ENCODE results near the gene HSD11B2. TPM values are rescaled to one million over a fixed set of nuclear protein-coding genes. Genes with fewer than 3 reads are reported as not detected.

HSD11B2 gene
- total RNA-seq, 1 experiment from 2014 or later: 33.5 TPM

GRCh38 chr16:67482233-67482924 is 51.5 kb downstream of the HSD11B2 start:
- Histone ChIP-seq H4K8ac (replicated peaks; ENCODE audit: insufficient read length, low read depth, low read length) (no peak overlapping the region), H2BK20ac (ENCODE audit: low read depth, low read length, poor library complexity, severe bottlenecking) (no peak overlapping the region), H2BK5ac (ENCODE audit: insufficient read length, low read length) (no peak overlapping the region), H2BK12ac (ENCODE audit: insufficient read length, low read depth, low read length) (no peak overlapping the region), H2BK120ac (ENCODE audit: low read depth, low read length, poor library complexity, severe bottlenecking) (no peak overlapping the region), H3K56ac (ENCODE audit: insufficient read length, low read depth, low read length) (no peak overlapping the region), H3K4me1 (ENCODE audit: insufficient read depth, low read length) (no peaks in the 10 kb centered on the region; the same call in 1 of the 2 replicates), H3K23me2 (ENCODE audit: insufficient read length, low read depth, low read length, poor library complexity, severe bottlenecking) (peaks cover 6% of the 10 kb centered on the region), H3K18ac (ENCODE audit: insufficient read length, low read depth, low read length) (no peak overlapping the region), H3K4me2 (ENCODE audit: insufficient read depth, insufficient read length, low read length) (no peak overlapping the region), H3T11ph (ENCODE audit: low read length) (no peak overlapping the region), H2AK5ac (ENCODE audit: insufficient read length, low read length) (no peak overlapping the region), H3K27ac (ENCODE audit: insufficient read length, low read depth, low read length) (no peak overlapping the region), H2AFZ (ENCODE audit: low read length) (no peak overlapping the region), H3K9me3 (ENCODE audit: control insufficient read depth, low read depth, low read length) (no peaks in the 10 kb centered on the region), H3K9ac (ENCODE audit: extremely low read depth, insufficient read length, low read length) (no peak overlapping the region), H3K79me1 (ENCODE audit: insufficient read depth, low read depth, low read length, poor library complexity, severe bottlenecking) (no peaks in the 10 kb centered on the region), H2BK15ac (ENCODE audit: low read depth, low read length) (no peak overlapping the region), H3K14ac (ENCODE audit: insufficient read depth, low read length) (no peak overlapping the region), H3K4ac (ENCODE audit: low read depth, low read length) (no peak overlapping the region), H4K5ac (ENCODE audit: insufficient read length, low read depth, low read length) (no peak overlapping the region), H4K20me1 (ENCODE audit: control insufficient read depth, insufficient read depth, insufficient read length) (no peaks in the 10 kb centered on the region), H3K79me2 (ENCODE audit: insufficient read depth, low read length) (peaks cover 1% of the 10 kb centered on the region; the same call in 1 of the 2 replicates), H3K23ac (ENCODE audit: insufficient read length, low read depth, low read length) (no peak overlapping the region), H3K27me3 (ENCODE audit: insufficient read depth, low read length) (peaks cover 15% of the 10 kb centered on the region; the same call in 1 of the 2 replicates), H4K91ac (ENCODE audit: insufficient read length, low read depth, low read length) (no peak overlapping the region)
- H3K36me3 Mint-ChIP-seq (ENCODE audit: insufficient read depth in 1 of 3, low read depth in 3 of 3): no peaks in the 10 kb centered on the region
- H3K27me3 Mint-ChIP-seq (ENCODE audit: low read depth): peaks cover 29% of the 10 kb centered on the region
- H3K27ac Mint-ChIP-seq: no peak overlapping the region
- H3K4me3 Mint-ChIP-seq: peak overlapping the region; percentile 20 to 46; a peak in 3 of 5 replicates
- no CpG with 5 or more reads among the region's 25 CpGs for WGBS (ENCODE audit: extremely low coverage, insufficient read length, low lambda C conversion rate)
- peaks cover 9% of the 10 kb centered on the region in 2 experiments for H3K4me1 Mint-ChIP-seq
- no peaks in the 10 kb centered on the region for H3K9me3 Mint-ChIP-seq
- TF ChIP-seq, protein P1, sequence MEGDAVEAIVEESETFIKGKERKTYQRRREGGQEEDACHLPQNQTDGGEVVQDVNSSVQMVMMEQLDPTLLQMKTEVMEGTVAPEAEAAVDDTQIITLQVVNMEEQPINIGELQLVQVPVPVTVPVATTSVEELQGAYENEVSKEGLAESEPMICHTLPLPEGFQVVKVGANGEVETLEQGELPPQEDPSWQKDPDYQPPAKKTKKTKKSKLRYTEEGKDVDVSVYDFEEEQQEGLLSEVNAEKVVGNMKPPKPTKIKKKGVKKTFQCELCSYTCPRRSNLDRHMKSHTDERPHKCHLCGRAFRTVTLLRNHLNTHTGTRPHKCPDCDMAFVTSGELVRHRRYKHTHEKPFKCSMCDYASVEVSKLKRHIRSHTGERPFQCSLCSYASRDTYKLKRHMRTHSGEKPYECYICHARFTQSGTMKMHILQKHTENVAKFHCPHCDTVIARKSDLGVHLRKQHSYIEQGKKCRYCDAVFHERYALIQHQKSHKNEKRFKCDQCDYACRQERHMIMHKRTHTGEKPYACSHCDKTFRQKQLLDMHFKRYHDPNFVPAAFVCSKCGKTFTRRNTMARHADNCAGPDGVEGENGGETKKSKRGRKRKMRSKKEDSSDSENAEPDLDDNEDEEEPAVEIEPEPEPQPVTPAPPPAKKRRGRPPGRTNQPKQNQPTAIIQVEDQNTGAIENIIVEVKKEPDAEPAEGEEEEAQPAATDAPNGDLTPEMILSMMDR (conservative IDR thresholded peaks at IDR 0.05): no peak
- no peak for DNase-seq

Measured in H9 (cell line).